T follicular helper cell (primary cell): ENCODE results near the gene EHD3.

ENCODE experiments used
- DNase-seq: peaks from one replicate; pipeline ENCODE4 v3.0.0-alpha.2; 2020; ENCODE audit warnings: low read depth

EHD3 gene

DNA sequence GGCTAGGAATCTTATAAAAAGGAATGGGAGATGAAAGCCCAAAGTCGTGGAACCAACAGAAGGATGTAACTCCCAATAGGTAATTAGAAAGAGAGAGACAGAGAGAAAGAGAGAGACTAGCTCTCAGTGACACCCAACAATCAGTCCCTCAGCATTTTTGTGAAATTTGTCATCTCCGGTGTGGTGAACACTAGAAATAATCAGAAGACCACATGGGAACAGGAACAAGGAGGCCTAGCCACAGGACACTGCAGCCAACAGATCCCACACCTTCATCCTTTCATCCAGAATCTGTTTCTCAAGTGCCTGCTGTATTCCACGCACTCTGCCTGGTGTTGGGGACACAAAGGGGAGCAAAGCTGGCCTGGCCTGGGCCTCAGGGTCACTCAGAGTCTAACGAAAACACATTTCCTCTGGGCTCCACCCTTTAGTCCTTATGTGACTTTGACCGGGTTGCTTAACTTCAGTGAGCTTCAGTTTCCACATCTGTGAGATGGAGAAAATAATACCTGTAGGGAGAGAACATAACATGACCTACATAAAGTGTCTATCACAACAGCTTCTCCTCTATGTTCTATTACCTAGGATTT, 53.1 kb downstream of the EHD3 start:
- DNase-seq = no peak

DNA sequence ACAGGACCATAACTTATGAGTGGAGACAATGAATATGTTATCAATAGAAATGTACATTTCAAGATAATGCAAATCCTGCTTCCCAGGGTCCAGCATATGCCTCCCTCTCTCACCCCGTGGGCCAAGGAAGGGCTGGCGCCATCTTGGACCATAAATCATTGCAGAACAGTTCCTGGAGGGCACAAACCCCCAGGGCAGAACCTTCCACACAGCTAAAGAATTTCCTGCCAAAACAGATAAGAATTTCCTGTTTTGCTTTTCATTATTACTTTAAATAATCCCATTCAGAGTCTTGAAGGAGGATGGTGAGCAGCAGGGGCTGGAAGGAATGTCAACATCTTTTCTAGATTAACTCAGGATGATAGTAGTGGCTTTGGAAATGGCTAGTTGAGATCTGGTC, 53.7 kb downstream of the EHD3 start:
- no peak for DNase-seq

- DNase-seq = no peak
These were observed 60.2 kb downstream of the EHD3 start for GRCh38 chr2:31294196-31294595.

GRCh38 chr2:31296641-31297287, 62.8 kb downstream of the EHD3 start:
- DNase-seq = no peak

DNA sequence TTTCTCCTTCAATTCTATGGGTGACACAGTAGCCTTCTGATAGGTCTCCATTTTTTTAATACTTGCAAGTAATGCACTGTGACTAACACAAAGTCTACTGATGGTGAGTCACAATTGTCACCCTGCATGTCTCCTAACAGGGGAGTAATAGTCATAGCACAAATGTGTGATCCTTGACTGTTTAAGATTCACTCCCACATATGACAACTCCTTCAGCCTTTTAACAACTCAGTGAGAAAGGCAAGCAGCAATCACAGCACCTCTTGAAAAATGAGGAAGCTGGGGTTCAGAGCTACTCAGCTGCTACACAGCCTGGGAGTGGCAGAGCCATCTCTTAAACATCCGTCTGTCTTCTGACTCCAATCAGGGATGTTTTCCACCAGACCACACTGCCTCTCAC, 63.8 kb downstream of the EHD3 start:
- no peak for DNase-seq

GRCh38 chr2:31299547-31299946, 65.6 kb downstream of the EHD3 start:
- DNase-seq = no peak

DNA sequence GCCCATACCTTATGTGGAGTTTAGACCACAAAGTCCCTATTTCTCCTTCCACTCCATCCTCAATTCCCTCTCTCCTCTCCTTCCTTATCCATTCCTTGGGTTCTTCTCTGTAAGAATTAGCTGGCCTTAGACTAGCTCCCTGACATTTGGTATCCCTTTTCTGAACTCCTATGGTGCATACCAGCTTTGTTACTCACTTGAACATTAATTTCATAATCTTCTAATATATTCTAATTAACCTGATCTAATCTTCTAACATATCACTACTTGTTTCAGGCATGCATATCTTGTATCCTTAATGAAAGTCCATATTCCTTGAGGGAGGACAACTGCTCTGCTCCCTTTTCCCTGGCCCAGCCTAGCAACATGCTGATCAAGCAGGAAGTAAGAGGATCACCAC, 66.4 kb downstream of the EHD3 start:
- no peak for DNase-seq

- DNase-seq = no peak
These were observed 69.1 kb downstream of the EHD3 start for GRCh38 chr2:31302940-31303563.

DNA sequence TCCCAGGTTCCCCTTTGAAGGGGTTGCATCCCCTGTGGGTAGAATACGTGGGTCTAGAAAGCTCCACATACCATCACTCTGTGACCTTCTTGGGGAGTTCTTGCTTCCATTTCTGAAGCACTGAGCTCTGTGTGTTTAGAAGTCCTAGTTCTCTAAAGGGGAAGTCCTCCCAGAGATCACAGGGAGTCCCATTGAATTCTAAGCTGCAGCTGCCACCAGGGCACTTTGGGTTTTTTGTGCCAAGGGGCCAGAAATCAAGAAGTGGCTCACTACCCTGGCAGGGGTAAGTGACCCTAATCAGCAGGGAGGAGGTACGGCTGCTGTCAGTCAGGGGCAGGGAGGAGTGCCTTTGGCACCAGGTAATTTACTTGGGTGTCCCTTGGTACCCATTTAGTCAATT, 70.9 kb downstream of the EHD3 start:
- no peak for DNase-seq

GRCh38 chr2:31312898-31313297, 78.9 kb downstream of the EHD3 start:
- DNase-seq = no peak

DNA sequence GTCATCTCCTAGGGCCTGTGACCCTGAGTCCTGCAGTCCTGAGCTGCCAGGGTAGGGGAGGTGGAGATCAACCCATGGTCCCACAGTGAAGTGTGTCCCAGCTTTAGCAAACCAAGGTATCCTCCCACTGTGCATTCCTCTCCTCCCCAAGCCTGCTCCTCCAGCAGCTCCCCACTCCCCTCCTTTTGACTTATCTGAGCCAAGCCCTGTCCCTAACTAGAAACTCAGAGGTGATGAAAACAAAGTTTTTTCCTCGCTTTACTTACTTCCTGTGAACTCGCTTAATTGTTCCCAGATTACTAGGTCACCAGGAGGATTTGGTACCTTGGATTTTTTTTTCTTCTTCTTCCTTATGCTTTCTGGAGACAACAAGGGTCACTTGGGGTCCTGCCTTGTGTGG, 80.8 kb downstream of the EHD3 start:
- DNase-seq = no peak

- no peak for DNase-seq
These were observed 83.4 kb downstream of the EHD3 start for GRCh38 chr2:31317396-31317795.

DNA sequence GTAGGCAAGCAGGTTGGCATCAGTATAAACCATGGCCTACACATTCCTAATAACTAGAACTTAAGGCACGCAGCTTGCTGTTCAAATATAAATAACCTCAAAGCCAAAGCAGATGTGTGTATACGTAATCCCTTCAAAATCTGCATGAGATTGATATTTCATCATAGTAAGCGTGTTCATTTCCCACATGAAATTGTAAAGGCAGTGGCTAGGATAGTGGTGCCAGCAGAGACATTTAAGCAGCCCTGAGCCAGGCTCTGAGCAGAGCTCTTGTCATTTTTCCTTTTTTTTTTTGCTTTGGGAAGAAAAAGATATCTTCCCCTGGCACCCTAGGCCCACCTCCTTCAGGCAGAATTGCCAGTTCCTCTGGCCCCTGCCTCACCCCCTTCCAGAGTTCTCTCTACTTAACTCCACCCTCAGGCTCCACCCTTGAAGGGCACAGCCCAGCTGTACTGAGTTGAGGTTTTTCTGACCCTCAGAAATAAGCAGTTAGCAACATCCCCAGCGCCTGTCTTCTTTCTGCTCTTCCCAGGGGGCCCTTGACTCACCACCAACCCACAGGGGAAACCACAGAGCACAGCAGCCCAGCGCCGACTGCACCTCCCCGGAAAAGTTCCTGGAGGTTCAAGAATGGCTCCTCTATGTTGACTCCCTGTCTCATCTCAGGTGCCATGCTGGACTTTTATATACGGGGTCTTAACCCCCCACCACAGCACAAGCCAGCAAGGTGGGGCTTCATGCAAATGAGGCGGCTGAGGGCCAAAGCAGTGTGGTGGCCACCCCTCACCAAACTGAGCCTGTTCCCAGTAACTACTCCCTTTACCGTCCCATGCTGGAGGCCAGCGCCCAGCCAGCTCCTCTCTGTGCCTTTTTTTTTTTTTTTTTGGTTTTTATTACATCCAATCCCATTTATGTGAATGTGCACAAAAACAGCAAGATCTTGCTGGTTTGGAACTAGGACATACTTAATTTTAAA, 84.7 kb downstream of the EHD3 start:
- DNase-seq = no peak
